Measurements from ENCODE around the gene STAB1.

DNA sequence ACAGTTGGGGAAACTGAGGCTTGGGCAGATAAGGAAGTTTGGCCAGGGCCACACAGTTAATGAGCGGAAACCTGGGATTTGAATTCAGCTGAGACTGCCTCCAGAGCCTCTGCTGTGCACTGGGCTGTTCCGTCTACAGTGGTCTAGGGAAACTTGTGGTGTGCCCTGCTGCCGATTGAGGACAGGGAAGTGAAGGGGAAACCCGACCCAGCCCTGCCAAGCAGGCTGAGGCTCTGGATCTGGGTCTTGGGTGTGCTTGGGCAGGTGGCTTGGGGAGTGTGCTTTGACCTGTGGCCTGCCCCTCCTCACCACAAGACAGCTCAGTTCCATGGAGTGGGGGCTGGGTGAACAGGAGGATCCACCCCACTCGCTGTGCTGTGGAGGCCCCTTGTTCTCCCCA is 22.1 kb upstream of the STAB1 start:
- TF ChIP-seq JUN (IDR thresholded peaks at IDR 0.05; ENCODE audit: low read depth, low read length) (no peak), SP1 (IDR thresholded peaks at IDR 0.05; ENCODE audit: low read depth, low read length) (no peak), HDAC6 (IDR thresholded peaks at IDR 0.05; ENCODE audit: low read depth, low read length) (no peak), SIN3A (conservative IDR thresholded peaks at IDR 0.05 in 1 of 2, IDR thresholded peaks at IDR 0.05 in 1 of 2; ENCODE audit: low read depth in 1 of 2, low read length in 2 of 2) (no peak), TBP (IDR thresholded peaks at IDR 0.05; ENCODE audit: low read depth, low read length) (no peak), KDM5A (IDR thresholded peaks at IDR 0.05; ENCODE audit: low read length) (no peak), SUZ12 (IDR thresholded peaks at IDR 0.05; ENCODE audit: low read length) (no peak), TAF1 (IDR thresholded peaks at IDR 0.05; ENCODE audit: low read depth, low read length) (no peak), KDM1A (IDR thresholded peaks at IDR 0.05; ENCODE audit: borderline replicate concordance, low read length) (no peak), POLR2AphosphoS5 (IDR thresholded peaks at IDR 0.05; ENCODE audit: low read depth, low read length) (no peak)
- TF ChIP-seq, protein P1, sequence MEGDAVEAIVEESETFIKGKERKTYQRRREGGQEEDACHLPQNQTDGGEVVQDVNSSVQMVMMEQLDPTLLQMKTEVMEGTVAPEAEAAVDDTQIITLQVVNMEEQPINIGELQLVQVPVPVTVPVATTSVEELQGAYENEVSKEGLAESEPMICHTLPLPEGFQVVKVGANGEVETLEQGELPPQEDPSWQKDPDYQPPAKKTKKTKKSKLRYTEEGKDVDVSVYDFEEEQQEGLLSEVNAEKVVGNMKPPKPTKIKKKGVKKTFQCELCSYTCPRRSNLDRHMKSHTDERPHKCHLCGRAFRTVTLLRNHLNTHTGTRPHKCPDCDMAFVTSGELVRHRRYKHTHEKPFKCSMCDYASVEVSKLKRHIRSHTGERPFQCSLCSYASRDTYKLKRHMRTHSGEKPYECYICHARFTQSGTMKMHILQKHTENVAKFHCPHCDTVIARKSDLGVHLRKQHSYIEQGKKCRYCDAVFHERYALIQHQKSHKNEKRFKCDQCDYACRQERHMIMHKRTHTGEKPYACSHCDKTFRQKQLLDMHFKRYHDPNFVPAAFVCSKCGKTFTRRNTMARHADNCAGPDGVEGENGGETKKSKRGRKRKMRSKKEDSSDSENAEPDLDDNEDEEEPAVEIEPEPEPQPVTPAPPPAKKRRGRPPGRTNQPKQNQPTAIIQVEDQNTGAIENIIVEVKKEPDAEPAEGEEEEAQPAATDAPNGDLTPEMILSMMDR (IDR thresholded peaks at IDR 0.05; ENCODE audit: control extremely low read depth in 1 of 3, insufficient read depth in 1 of 3, low read depth in 1 of 3, low read length in 3 of 3) = no peak
- TF ChIP-seq, protein P2, sequence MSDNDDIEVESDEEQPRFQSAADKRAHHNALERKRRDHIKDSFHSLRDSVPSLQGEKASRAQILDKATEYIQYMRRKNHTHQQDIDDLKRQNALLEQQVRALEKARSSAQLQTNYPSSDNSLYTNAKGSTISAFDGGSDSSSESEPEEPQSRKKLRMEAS (IDR thresholded peaks at IDR 0.05) = no peak
- TF ChIP-seq, protein P3, sequence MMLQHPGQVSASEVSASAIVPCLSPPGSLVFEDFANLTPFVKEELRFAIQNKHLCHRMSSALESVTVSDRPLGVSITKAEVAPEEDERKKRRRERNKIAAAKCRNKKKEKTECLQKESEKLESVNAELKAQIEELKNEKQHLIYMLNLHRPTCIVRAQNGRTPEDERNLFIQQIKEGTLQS (IDR thresholded peaks at IDR 0.05; ENCODE audit: insufficient read depth, low read depth, low read length) = no peak
- TF ChIP-seq, protein P4, sequence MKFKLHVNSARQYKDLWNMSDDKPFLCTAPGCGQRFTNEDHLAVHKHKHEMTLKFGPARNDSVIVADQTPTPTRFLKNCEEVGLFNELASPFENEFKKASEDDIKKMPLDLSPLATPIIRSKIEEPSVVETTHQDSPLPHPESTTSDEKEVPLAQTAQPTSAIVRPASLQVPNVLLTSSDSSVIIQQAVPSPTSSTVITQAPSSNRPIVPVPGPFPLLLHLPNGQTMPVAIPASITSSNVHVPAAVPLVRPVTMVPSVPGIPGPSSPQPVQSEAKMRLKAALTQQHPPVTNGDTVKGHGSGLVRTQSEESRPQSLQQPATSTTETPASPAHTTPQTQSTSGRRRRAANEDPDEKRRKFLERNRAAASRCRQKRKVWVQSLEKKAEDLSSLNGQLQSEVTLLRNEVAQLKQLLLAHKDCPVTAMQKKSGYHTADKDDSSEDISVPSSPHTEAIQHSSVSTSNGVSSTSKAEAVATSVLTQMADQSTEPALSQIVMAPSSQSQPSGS (IDR thresholded peaks at IDR 0.05; ENCODE audit: low read length) = no peak
